Measurements from ENCODE around the gene MMP14. TPM values are rescaled to one million over a fixed set of nuclear protein-coding genes. Genes with fewer than 3 reads are reported as not detected.

Gene MMP14
- total and polyA plus RNA-seq, 2 of the 13 experiments (the other 11 are each of a cell fraction or from before 2014, with no cell fraction given): 5.2 to 9.8 TPM

- TF ChIP-seq ZXDC (CRISPR knock-in tag; IDR thresholded peaks at IDR 0.05) (0 out of 2 replicates have a peak, but pooled peaks have one; percentile 12), JDP2 (CRISPR knock-in tag; IDR thresholded peaks at IDR 0.05; ENCODE audit: borderline replicate concordance) (no peak), ZNF382 (CRISPR knock-in tag; IDR thresholded peaks at IDR 0.05; ENCODE audit: borderline replicate concordance) (no peak), NKX3-1 (CRISPR knock-in tag; IDR thresholded peaks at IDR 0.05) (no peak), ZNF781 (CRISPR knock-in tag; IDR thresholded peaks at IDR 0.05; ENCODE audit: borderline replicate concordance, not compliant biosample characterization) (peak; percentile 78), ZMYM4 (CRISPR knock-in tag; IDR thresholded peaks at IDR 0.05) (0 out of 2 replicates have a peak, but pooled peaks have one; percentile 9), FOXC1 (CRISPR knock-in tag; IDR thresholded peaks at IDR 0.05; ENCODE audit: borderline replicate concordance) (no peak), NCOA2 (CRISPR knock-in tag; IDR thresholded peaks at IDR 0.05) (no peak), KLF15 (CRISPR knock-in tag; IDR thresholded peaks at IDR 0.05; ENCODE audit: borderline replicate concordance) (no peak), REXO4 (CRISPR knock-in tag; IDR thresholded peaks at IDR 0.05; ENCODE audit: borderline replicate concordance) (no peak), HNRNPLL (IDR thresholded peaks at IDR 0.05; ENCODE audit: low read depth, low read length, poor library complexity, severe bottlenecking) (no peak), RAD51 (IDR thresholded peaks at IDR 0.05; ENCODE audit: borderline replicate concordance) (no peak), ASH2L (IDR thresholded peaks at IDR 0.05; ENCODE audit: insufficient read length, low read depth, low read length) (no peak), NR3C1 (CRISPR knock-in tag; IDR thresholded peaks at IDR 0.05) (no peak), ZNF598 (CRISPR knock-in tag; IDR thresholded peaks at IDR 0.05; ENCODE audit: borderline replicate concordance) (peak; percentile 81; the same call in 1 of the 2 replicates), TBX3 (IDR thresholded peaks at IDR 0.05; ENCODE audit: borderline replicate concordance) (no peak), ZNF7 (CRISPR knock-in tag; IDR thresholded peaks at IDR 0.05) (no peak), ZUFSP (CRISPR knock-in tag; IDR thresholded peaks at IDR 0.05; ENCODE audit: borderline replicate concordance) (no peak)
- TF ChIP-seq, protein P1, sequence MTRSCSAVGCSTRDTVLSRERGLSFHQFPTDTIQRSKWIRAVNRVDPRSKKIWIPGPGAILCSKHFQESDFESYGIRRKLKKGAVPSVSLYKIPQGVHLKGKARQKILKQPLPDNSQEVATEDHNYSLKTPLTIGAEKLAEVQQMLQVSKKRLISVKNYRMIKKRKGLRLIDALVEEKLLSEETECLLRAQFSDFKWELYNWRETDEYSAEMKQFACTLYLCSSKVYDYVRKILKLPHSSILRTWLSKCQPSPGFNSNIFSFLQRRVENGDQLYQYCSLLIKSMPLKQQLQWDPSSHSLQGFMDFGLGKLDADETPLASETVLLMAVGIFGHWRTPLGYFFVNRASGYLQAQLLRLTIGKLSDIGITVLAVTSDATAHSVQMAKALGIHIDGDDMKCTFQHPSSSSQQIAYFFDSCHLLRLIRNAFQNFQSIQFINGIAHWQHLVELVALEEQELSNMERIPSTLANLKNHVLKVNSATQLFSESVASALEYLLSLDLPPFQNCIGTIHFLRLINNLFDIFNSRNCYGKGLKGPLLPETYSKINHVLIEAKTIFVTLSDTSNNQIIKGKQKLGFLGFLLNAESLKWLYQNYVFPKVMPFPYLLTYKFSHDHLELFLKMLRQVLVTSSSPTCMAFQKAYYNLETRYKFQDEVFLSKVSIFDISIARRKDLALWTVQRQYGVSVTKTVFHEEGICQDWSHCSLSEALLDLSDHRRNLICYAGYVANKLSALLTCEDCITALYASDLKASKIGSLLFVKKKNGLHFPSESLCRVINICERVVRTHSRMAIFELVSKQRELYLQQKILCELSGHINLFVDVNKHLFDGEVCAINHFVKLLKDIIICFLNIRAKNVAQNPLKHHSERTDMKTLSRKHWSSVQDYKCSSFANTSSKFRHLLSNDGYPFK (CRISPR knock-in tag; IDR thresholded peaks at IDR 0.05; ENCODE audit: borderline replicate concordance): 0 out of 2 replicates have a peak, but pooled peaks have one; percentile 2
- TF ChIP-seq, protein P2, sequence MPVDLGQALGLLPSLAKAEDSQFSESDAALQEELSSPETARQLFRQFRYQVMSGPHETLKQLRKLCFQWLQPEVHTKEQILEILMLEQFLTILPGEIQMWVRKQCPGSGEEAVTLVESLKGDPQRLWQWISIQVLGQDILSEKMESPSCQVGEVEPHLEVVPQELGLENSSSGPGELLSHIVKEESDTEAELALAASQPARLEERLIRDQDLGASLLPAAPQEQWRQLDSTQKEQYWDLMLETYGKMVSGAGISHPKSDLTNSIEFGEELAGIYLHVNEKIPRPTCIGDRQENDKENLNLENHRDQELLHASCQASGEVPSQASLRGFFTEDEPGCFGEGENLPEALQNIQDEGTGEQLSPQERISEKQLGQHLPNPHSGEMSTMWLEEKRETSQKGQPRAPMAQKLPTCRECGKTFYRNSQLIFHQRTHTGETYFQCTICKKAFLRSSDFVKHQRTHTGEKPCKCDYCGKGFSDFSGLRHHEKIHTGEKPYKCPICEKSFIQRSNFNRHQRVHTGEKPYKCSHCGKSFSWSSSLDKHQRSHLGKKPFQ (CRISPR knock-in tag; IDR thresholded peaks at IDR 0.05; ENCODE audit: insufficient replicate concordance): no peak
Measured at GRCh38 chr14:22839159-22839779, 2.9 kb downstream of the MMP14 start (continued).
